Medulla oblongata (tissue), 1 donor: ENCODE results near the gene SLC17A2.
A peak's percentile ranks its signal among the peaks of the same experiment; 100 is the strongest.

Source experiments
- DNase-seq: peaks from one replicate; pipeline ENCODE4 v3.0.0-alpha.2; 2015; ENCODE audit errors: extremely low spot score

The SLC17A2 gene

DNA sequence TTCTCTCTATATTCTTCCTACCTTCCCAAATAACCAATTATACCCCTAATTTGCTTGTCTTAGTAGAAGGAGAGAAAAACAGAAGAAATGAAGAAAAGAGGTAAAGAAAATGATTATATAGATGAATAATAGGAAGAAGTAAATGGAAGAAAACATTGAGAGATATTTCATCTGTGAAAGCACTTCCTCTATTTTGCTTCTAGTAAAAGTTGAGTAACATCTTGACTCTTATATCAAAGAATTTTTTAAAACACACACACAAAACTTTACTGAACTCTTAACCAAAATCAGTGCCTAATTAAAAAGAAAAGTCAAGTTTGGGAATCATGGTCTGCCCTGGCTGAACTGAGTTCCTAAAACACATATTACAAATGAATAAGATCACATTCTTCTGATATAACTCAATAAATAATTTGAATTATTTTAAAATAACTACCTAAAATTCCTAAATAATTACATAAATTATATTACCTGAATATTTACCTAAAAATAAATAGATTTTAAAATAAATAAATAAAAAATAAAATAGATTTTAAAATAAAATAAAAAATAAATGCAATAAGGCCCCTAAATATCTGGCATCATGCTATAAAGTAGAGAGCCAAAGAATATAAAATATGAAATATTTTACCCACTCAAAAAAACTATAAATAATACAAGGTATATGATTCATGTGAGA lies 8.8 kb downstream of the SLC17A2 start:
- no peak for DNase-seq

GRCh38 chr6:25919657-25920056 lies 10.8 kb downstream of the SLC17A2 start:
- no peak for DNase-seq

GRCh38 chr6:25918083-25918683 lies 12.3 kb downstream of the SLC17A2 start:
- DNase-seq: no peak

DNA sequence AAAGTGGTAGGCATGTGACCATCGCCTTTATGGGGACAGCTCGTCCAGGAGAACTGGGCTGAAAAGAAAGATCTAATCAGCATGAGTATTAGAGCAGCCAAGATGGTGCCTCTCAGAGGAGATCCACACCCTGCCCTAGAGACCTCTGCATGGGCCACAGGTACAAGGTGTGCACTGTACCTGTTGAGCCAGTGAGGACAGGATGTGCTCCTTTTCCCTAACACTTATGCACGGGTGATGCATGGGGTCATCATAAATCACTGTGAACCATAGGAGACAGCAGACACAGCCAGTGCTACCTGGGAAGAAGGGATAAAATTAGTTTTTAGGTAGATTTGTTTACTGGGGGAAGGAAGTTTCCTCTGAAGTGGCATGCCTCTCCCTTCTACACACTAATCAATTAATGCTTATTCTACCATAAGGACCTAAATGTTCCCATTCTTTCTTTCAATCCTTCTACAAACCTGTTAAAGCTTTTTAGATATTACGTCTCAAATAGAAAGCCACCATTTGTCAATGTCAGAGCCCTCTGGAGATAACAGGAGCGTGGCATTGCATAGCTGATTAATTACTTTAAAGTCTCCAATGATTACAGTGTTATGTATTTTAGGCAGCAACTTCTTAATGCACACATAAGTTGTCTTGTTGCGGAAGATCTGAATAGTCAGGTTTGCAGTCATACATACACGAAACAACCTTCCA lies 13.6 kb downstream of the SLC17A2 start:
- DNase-seq: no peak

GRCh38 chr6:25916330-25916729 lies 14.2 kb downstream of the SLC17A2 start:
- no peak for DNase-seq

DNA sequence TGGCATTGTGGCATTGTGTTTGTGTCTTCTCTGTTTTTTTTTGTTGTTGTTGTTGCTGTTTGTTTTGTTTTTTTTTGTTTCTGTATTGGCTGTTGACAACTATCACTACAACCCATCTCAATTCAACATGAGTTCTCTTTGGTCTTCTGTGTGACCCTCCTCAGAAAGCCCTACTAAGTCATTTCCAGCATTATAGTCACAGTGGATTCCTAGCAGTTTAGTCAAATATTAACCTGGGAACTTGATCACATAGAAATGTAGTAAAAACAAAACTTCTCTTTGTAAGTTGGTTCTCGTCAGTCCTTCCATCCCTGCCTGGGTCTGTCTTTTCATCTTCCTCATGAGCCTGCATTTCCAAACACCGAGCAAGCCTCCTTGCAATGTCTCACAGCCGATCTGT lies 16.8 kb downstream of the SLC17A2 start:
- DNase-seq: no peak

DNA sequence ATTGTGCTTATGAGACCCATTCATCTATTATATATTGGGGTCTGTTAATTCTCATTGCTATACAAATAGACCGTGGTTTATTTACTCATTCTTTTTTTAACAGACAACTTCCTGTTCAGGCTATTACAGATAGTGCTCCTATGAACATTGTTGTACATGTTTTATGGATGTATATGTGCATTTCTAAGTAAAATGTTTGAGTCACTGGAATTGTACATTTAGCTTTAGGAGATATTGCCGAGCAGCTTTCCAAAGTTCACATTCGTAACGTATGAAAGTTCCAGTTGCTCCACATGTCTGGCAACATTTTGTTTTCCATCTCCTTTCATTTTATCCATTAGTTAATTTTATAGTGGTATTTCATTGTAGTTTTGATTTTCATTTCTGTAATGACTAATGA lies 19.1 kb downstream of the SLC17A2 start:
- DNase-seq: no peak

- DNase-seq: no peak
Measured at GRCh38 chr6:25907475-25908014, 22.9 kb downstream of the SLC17A2 start.

- no peak for DNase-seq
Measured at GRCh38 chr6:25903467-25904099, 26.9 kb downstream of the SLC17A2 start.

GRCh38 chr6:25902071-25902470 lies 28.4 kb downstream of the SLC17A2 start:
- DNase-seq: no peak

GRCh38 chr6:25900843-25901242 lies 29.6 kb downstream of the SLC17A2 start:
- no peak for DNase-seq

DNA sequence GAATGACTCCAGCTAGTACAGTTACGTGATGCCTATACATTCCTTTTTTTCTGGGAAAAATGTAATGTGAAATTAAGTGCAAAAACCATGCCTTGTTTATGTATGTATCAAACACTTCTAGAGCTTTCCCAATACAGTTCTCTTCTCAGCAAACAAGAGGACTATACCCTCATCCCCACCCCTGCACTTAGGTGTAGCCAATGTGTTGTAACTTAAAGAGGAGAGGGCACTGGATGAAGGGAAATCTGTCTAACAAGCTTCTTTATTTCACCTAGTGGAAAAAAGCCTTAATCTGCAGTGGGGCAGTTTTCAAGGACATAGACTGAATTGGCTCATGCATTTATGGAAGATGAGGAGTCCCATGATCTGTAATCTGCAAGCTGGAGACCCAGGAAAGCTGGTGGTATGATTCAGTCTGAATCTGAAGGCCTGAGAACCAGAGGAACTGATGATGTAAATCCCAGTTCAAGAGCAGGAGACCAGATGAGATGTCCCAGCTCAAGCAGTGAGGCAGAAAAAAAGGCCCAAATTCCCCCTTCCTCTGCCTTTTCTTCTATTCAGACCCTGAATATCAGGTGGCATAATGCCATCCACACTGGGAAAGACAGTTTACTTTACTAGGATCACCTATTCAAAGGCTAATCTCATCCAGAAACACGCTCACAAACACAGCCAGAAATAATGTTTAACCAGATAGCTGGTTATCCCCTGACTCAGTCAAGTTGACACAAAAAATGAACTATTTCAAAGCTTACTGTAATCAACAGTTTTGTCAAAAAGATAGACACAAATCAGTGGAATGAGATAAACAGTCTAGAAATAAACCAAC lies 30.7 kb downstream of the SLC17A2 start:
- no peak for DNase-seq

- no peak for DNase-seq
Measured at GRCh38 chr6:25899123-25899522, 31.4 kb downstream of the SLC17A2 start.

DNA sequence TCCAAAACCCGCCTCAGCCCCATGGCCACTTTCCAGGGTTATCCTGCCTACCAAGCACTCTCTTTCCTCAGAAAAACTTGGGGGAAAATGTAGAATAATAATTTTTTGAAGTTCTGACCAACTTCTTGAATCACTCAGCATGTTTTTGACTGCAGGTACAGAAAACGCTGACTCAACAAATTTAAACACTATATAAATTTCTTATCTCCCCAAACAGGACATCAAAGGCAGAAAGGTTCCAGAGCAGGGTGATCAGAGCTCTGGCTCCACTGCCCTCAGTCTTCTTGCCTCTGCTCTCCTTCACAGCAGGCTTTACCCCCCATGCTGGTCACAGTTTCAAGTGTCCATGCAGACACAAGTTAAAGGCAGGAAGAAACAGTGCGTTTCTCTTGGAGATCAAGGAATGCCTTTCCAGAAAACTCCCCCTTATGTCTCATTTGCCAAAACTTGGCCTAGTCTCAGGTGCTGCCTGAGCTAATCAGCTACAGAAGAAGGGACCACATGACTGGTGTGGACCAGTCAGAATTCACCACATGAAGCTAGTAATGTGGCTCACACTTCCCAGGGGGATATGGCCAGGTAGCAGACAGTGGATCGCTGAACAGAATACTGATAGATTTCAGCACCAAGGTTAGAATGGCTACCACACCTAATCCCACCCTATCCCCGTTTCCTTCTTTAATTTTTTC lies 32.1 kb downstream of the SLC17A2 start:
- no peak for DNase-seq

- DNase-seq: no peak
Measured at GRCh38 chr6:25896252-25896651, 34.2 kb downstream of the SLC17A2 start.

- DNase-seq: no peak
Measured at GRCh38 chr6:25895771-25896170, 34.7 kb downstream of the SLC17A2 start.

DNA sequence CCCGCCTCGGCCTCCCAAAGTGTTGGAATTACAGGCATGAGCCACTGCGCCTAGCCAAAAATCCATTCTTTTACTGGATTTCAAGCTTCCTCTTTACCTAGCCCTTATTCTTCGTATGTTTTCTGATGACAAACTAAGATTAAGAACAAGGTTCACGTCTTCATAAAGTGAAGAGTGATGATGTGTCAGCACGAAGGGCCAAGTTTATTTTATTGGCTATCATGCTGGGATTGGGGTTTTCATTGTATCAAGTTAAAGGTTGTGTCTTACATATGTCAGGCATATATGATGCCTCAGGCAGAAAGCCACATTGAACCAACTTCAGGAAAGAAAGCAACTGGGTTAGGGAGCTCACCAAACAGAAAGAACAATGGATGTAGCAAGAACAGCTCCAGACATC lies 36.7 kb downstream of the SLC17A2 start:
- DNase-seq: no peak

DNA sequence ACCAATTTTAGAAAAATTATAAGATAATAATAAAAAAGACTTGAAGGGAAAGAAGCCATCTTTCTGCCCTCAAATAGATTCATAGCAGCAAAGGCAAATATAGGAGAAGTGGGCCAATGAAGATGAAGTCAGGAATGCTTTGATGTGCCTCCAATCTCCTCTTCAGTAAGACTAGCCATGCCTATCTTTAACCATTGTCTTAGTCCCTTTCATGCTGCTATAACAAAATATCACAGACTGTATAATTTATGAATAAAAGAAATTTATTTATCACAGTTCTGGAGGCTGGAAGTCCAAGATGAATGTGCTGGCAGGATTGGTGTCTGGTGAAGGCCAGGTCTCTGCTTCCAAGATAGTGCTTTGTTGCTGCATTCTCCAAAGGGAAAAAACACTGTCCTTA lies 37.6 kb downstream of the SLC17A2 start:
- no peak for DNase-seq

DNA sequence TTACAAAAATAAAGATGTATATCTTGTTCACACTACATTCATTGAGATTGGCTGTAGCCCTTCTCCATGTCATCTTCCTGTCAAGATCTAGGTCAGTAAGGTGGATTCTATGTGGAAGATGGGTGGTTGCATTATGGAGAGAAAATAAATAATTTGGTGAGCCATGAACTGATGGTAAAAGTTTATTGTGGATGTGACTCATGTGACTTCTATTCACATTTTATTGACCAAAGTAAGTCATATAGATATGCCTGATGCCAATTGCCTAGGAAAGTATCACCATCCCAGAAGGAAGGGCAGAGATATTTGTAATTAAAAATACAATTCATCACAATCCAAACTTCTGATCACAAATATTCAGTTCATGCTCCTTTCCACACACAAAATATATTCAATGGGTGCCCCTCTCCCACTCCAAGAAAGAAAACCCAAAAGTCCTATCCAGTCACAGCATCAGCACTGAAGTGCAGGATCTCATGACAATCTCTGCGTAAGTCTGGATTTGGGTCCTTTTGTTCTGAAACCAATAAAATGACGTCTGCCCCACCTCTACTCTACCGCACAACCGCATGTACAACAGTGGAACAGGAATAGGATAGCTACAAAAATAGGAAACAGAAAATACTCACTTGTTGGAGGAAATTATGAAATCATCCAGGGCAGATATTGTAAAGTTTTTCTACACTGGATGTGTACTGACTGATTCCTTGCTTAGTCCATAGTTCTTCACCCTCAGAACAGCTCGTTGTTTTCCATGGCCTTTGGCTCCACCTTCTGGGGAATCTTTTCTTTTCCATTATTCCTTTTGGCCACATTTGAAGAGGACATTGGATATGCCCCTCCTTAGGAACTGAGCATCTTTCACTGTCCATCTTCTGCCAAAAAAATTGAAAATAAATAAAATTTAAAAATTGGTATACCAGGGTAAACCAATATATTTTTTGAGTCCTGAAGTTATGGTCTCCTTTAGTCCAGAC lies 40.3 kb downstream of the SLC17A2 start:
- peak; percentile 80 for DNase-seq

GRCh38 chr6:25888626-25889025 lies 41.9 kb downstream of the SLC17A2 start:
- DNase-seq: no peak
